PFSK-1 (cell line): ENCODE results near the gene PRAMEF9.

Experiments
- FOXP2 ChIP-seq: optimal IDR thresholded peaks from 2 replicates; pipeline ENCODE3; 2011; ENCODE audit warnings: borderline replicate concordance, control low read depth, inconsistent platforms; ENCODE audit not compliant: insufficient read depth; ENCODE audit errors: extremely low read length, extremely low read depth
- POLR2AphosphoS5 ChIP-seq: IDR thresholded peaks from 2 replicates; pipeline ENCODE4 v1.6.1; 2012; ENCODE audit warnings: low read depth, mild to moderate bottlenecking, control low read depth, low read length, moderate library complexity

DNA sequence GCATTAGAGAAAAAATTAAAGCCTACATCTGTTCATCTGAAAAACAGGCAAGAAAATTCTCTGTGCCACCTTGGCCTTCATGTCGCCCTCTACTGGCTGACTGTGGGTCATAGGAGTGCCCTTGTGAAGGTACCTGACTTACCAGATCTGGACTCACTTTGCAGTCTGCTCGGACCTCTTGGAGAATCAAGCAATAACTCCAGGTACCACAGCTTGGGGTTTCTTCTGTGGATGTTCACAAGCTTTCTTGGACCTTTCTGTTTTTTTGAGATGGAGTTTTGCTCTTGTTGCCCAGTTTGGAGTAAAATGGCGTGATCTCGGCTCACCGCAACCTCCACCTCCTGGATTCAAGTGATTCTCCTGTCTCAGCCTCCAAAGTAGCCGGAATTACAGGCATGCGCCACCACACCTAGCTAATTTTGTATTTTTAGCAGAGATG is 56.7 kb downstream of the PRAMEF9 start:
- TF ChIP-seq POLR2AphosphoS5 (no peak), FOXP2 (no peak)
